ENCODE measurements around the gene DENND5B. TPM values are rescaled to one million over a fixed set of nuclear protein-coding genes. Genes with fewer than 3 reads are reported as not detected.

Gene DENND5B
- total and polyA plus RNA-seq, 2 of the 4 experiments (the other 2 are of a cell fraction): 5.5 to 13.4 TPM

DNA sequence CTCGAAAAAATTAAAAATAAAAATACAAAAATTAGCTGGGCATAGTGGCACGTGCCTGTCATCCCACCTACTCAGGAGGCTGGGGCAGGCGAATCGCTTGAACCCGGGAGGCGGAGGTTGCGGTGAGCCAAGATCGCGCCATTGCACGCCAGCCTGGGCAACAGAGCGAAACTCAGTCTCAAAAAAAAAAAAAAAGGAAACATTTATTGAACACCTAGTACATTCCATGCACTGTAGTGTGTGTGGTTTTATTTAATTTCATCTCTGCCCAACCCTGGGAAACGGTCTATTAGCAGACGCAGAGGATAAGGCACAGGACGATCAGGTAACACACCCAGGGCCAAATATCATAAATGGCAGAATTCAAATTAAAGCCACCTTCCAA is 229.2 kb downstream of the DENND5B start:
- POLR2A ChIA-PET (ENCODE audit: unreplicated experiment): no interaction called here
- Histone ChIP-seq H3K79me1 (ENCODE audit: low read depth in 1 of 2, low read length in 2 of 2) (no peaks in the 10 kb centered on the region), H2AK9ac (replicated peaks; ENCODE audit: low read depth, low read length, poor library complexity) (no peak overlapping the region), H3K4me3 (ENCODE audit: insufficient read depth, low read depth, low read length) (no peak overlapping the region), H3K14ac (replicated peaks; ENCODE audit: low read depth, low read length) (no peak overlapping the region), H2AK5ac (ENCODE audit: low read depth, low read length) (no peak overlapping the region), H3K9me1 (ENCODE audit: insufficient read depth, low read length) (no peaks in the 10 kb centered on the region), H3K18ac (ENCODE audit: low read depth, low read length) (no peak overlapping the region), H3K4me1 (ENCODE audit: control insufficient read depth, insufficient read depth, low read length) (peaks cover 2% of the 10 kb centered on the region; the same call in 1 of the 2 replicates), H3K36me3 (ENCODE audit: control insufficient read depth, insufficient read depth, low read length) (no peaks in the 10 kb centered on the region), H2AFZ (replicated peaks; ENCODE audit: low read length, poor library complexity) (no peak overlapping the region), H3K23ac (ENCODE audit: low read depth, low read length) (no peak overlapping the region), H3K56ac (ENCODE audit: extremely low read depth, insufficient read depth, low read length) (no peak overlapping the region), H3K27ac (ENCODE audit: insufficient read depth, low read length) (no peak overlapping the region), H2BK5ac (ENCODE audit: low read depth, low read length, poor library complexity, severe bottlenecking) (no peak overlapping the region), H2BK20ac (ENCODE audit: low read depth, low read length) (no peak overlapping the region), H4K20me1 (ENCODE audit: insufficient read depth, low read length) (no peaks in the 10 kb centered on the region), H3K9ac (ENCODE audit: low read depth, low read length) (no peak overlapping the region), H2BK120ac (ENCODE audit: low read depth, low read length) (no peak overlapping the region), H4K5ac (ENCODE audit: low read depth, low read length) (no peak overlapping the region), H2BK15ac (ENCODE audit: low read depth, low read length) (no peak overlapping the region), H4K8ac (ENCODE audit: low read depth in 2 of 2, low read length in 2 of 2) (no peak overlapping the region), H3K4me2 (ENCODE audit: low read depth, low read length) (no peak overlapping the region), H3K9me3 (ENCODE audit: control insufficient read depth, insufficient read depth, low read length) (no peaks in the 10 kb centered on the region), H3K27me3 (ENCODE audit: control insufficient read depth, insufficient read depth, low read length) (no peaks in the 10 kb centered on the region), H4K91ac (ENCODE audit: insufficient read depth, low read depth, low read length) (no peak overlapping the region), H3K4ac (ENCODE audit: low read depth, low read length) (no peak overlapping the region)
- BruUV-seq (replicated peaks): no TSS peak
- no peak for ATAC-seq (ENCODE audit: low read depth)
- DNase-seq: no peak
- dilution Hi-C loops (cut with HindIII; ENCODE audit: low sequenced_read_pairs, unreplicated experiment) (no loop called here), intact Hi-C loops (cut with micrococcal nuclease) (no loop called here), in situ Hi-C loops (cut with MboI; ENCODE audit: low sequenced_read_pairs) (no loop called here)
- no peak for TF ChIP-seq SMC3 (IDR thresholded peaks at IDR 0.05; ENCODE audit: low read depth, low read length)
- TF ChIP-seq, protein P1, sequence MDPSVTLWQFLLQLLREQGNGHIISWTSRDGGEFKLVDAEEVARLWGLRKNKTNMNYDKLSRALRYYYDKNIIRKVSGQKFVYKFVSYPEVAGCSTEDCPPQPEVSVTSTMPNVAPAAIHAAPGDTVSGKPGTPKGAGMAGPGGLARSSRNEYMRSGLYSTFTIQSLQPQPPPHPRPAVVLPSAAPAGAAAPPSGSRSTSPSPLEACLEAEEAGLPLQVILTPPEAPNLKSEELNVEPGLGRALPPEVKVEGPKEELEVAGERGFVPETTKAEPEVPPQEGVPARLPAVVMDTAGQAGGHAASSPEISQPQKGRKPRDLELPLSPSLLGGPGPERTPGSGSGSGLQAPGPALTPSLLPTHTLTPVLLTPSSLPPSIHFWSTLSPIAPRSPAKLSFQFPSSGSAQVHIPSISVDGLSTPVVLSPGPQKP (IDR thresholded peaks at IDR 0.05; ENCODE audit: borderline replicate concordance, low read depth, low read length): no peak
- no peak for TF ChIP-seq MXI1 (IDR thresholded peaks at IDR 0.05; ENCODE audit: borderline replicate concordance, low read depth, low read length)
- TF ChIP-seq CEBPB (IDR thresholded peaks at IDR 0.05; ENCODE audit: low read depth, low read length): no peak
- no peak for TF ChIP-seq RCOR1 (IDR thresholded peaks at IDR 0.05; ENCODE audit: insufficient replicate concordance, low read length)
- TF ChIP-seq CHD1 (IDR thresholded peaks at IDR 0.05; ENCODE audit: low read depth, low read length): no peak
- no peak for TF ChIP-seq RFX5 (IDR thresholded peaks at IDR 0.05; ENCODE audit: low read depth, low read length)
- TF ChIP-seq FOS (IDR thresholded peaks at IDR 0.05; ENCODE audit: low read depth, low read length): no peak
- TF ChIP-seq MAFK (IDR thresholded peaks at IDR 0.05; ENCODE audit: low read depth, low read length): no peak
- TF ChIP-seq, protein P2, sequence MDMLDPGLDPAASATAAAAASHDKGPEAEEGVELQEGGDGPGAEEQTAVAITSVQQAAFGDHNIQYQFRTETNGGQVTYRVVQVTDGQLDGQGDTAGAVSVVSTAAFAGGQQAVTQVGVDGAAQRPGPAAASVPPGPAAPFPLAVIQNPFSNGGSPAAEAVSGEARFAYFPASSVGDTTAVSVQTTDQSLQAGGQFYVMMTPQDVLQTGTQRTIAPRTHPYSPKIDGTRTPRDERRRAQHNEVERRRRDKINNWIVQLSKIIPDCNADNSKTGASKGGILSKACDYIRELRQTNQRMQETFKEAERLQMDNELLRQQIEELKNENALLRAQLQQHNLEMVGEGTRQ (IDR thresholded peaks at IDR 0.05; ENCODE audit: low read depth, low read length): no peak
- TF ChIP-seq, protein P3, sequence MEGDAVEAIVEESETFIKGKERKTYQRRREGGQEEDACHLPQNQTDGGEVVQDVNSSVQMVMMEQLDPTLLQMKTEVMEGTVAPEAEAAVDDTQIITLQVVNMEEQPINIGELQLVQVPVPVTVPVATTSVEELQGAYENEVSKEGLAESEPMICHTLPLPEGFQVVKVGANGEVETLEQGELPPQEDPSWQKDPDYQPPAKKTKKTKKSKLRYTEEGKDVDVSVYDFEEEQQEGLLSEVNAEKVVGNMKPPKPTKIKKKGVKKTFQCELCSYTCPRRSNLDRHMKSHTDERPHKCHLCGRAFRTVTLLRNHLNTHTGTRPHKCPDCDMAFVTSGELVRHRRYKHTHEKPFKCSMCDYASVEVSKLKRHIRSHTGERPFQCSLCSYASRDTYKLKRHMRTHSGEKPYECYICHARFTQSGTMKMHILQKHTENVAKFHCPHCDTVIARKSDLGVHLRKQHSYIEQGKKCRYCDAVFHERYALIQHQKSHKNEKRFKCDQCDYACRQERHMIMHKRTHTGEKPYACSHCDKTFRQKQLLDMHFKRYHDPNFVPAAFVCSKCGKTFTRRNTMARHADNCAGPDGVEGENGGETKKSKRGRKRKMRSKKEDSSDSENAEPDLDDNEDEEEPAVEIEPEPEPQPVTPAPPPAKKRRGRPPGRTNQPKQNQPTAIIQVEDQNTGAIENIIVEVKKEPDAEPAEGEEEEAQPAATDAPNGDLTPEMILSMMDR (conservative IDR thresholded peaks at IDR 0.05; ENCODE audit: low read depth, low read length): no peak
- no peak for TF ChIP-seq RAD21 (IDR thresholded peaks at IDR 0.05; ENCODE audit: low read length)
- no CpG with 5 or more reads among the region's 14 CpGs for WGBS, 2 experiments (ENCODE audit: extremely low coverage in 2 of 2, insufficient read length in 1 of 2)
- CTCF ChIA-PET: interaction anchor here (1.2 kb wide), 2 partner anchors 41 to 276 kb away, joined by 3 read pairs; no protein-coding TSS in a partner anchor

Measured in IMR-90 (cell line).